OCI-M1 (cell line): Measurements from ENCODE around the gene OSBPL2.

Source experiments
- DNase-seq: peaks from one replicate; lab custom pipeline; 2025; lab: John Stamatoyannopoulos, UW

The OSBPL2 gene

GRCh38 chr20:62235777-62236157 is 2.6 kb upstream of the OSBPL2 start:
- no peak for DNase-seq

GRCh38 chr20:62236200-62236599 is 2.1 kb upstream of the OSBPL2 start:
- peak; percentile 5 for DNase-seq

- DNase-seq = no peak
These were observed 1.4 kb upstream of the OSBPL2 start for GRCh38 chr20:62236766-62237513.

- no peak for DNase-seq
These were observed 864 bp upstream of the OSBPL2 start for GRCh38 chr20:62237514-62237800.

GRCh38 chr20:62238569-62239277 is 402 bp downstream of the OSBPL2 start:
- no peak for DNase-seq

GRCh38 chr20:62239278-62239879 is 1.1 kb downstream of the OSBPL2 start:
- peak; percentile 35 for DNase-seq

- no peak for DNase-seq
These were observed 1.8 kb downstream of the OSBPL2 start for GRCh38 chr20:62240020-62240685.

GRCh38 chr20:62241506-62241905 is 3.2 kb downstream of the OSBPL2 start:
- no peak for DNase-seq

- no peak for DNase-seq
These were observed 3.9 kb downstream of the OSBPL2 start for GRCh38 chr20:62242176-62242575.

GRCh38 chr20:62243106-62243505 is 4.8 kb downstream of the OSBPL2 start:
- no peak for DNase-seq

- DNase-seq = no peak
These were observed 5.7 kb downstream of the OSBPL2 start for GRCh38 chr20:62243906-62244515.

GRCh38 chr20:62244644-62245108 is 6.4 kb downstream of the OSBPL2 start:
- DNase-seq = no peak

- DNase-seq = no peak
These were observed 7.6 kb downstream of the OSBPL2 start for GRCh38 chr20:62245911-62246280.

- DNase-seq = no peak
These were observed 8.1 kb downstream of the OSBPL2 start for GRCh38 chr20:62246431-62246830.

- DNase-seq = no peak
These were observed 8.7 kb downstream of the OSBPL2 start for GRCh38 chr20:62246872-62247652.

- DNase-seq = no peak
These were observed 10.7 kb downstream of the OSBPL2 start for GRCh38 chr20:62248890-62249560.

- DNase-seq = peak; percentile 82
These were observed 14.1 kb downstream of the OSBPL2 start for GRCh38 chr20:62252342-62252966.

- DNase-seq = no peak
These were observed 15.1 kb downstream of the OSBPL2 start for GRCh38 chr20:62253398-62253797.

GRCh38 chr20:62254021-62254724 is 15.9 kb downstream of the OSBPL2 start:
- no peak for DNase-seq

- DNase-seq = no peak
These were observed 17.7 kb downstream of the OSBPL2 start for GRCh38 chr20:62255976-62256375.
